ENCODE measurements around the gene USP2.

Gene USP2

GRCh38 chr11:119345685-119346084 lies 35.8 kb downstream of the USP2 start:
- in situ Hi-C loops (cut with MboI; ENCODE audit: low sequenced_read_pairs) = no loop called here

DNA sequence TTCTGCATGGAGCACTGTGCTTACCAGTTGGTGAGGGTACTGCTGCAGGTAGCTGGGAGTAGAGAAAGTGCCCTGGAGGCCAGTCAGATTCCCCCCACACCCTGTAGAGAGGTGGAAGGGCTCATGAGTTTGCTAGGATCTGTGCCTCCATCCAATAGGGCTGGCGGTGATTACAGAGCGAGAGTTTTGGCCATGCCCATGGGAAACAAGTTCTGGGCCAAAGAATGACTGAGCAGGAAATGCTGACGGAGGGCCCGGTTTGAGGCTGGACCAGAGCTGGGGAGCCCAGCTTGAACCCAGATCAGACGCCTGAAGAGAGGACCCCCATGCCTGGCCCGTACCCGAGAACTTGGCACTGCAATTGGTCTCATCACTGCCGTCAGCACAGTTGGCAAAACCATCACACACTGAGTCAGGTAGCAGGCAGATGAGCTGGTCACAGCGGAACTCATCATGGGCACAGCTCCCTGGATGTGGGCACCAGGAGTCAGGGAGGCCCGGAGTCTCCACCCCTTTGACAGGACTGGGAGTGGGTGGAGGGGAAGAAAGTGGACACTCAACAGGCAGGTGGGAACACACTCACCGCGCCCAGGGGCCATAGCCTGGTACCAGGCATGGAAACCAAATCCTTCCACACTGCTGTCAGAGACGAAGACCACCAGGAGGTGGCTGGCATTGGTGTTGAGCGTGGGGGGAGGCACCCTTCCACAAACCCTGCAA lies 37.0 kb downstream of the USP2 start:
- in situ Hi-C loops (cut with MboI; ENCODE audit: low sequenced_read_pairs) = no loop called here

- in situ Hi-C loops (cut with MboI; ENCODE audit: low sequenced_read_pairs) = no loop called here
Observed at GRCh38 chr11:119343726-119344125, 37.8 kb downstream of the USP2 start.

DNA sequence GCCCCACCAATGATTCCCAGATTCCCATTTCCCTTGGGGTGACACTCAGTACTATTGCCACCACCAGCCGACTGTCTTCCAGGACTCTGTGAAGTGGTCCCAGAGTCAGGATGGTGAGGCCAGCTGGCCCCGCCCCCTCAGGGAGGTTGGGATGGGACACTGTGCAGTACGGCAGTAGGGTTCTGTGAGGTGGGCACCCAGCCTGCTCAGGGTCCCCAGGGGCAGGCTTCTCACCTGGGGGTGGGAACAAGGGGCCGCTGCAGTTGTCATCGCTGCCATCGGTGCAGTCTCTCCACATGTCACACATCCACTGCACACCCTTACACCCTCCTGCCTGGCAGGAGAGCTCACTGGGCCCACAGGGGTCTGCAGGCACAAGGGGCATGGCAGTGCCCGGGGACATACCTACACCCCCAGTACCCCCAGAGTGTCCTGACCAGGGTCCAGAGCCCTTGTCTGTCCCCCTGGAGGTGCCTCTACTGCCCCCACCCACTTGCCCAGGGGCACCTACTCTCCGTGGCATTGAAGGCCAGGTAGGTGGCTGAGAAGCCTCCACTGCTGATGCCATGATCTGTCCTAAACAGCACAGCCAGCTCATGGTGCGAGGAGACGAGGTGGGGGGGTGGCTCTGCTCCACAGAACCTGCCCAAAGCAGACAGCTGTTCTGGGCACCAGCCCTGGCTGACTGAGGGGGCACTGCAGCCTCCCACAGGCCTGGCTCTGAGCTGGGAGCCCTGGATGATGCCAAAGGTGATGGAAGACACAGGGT lies 38.9 kb downstream of the USP2 start:
- in situ Hi-C loops (cut with MboI; ENCODE audit: low sequenced_read_pairs) = no loop called here

GRCh38 chr11:119342023-119342300 lies 39.5 kb downstream of the USP2 start:
- in situ Hi-C loops (cut with MboI; ENCODE audit: low sequenced_read_pairs) = no loop called here

DNA sequence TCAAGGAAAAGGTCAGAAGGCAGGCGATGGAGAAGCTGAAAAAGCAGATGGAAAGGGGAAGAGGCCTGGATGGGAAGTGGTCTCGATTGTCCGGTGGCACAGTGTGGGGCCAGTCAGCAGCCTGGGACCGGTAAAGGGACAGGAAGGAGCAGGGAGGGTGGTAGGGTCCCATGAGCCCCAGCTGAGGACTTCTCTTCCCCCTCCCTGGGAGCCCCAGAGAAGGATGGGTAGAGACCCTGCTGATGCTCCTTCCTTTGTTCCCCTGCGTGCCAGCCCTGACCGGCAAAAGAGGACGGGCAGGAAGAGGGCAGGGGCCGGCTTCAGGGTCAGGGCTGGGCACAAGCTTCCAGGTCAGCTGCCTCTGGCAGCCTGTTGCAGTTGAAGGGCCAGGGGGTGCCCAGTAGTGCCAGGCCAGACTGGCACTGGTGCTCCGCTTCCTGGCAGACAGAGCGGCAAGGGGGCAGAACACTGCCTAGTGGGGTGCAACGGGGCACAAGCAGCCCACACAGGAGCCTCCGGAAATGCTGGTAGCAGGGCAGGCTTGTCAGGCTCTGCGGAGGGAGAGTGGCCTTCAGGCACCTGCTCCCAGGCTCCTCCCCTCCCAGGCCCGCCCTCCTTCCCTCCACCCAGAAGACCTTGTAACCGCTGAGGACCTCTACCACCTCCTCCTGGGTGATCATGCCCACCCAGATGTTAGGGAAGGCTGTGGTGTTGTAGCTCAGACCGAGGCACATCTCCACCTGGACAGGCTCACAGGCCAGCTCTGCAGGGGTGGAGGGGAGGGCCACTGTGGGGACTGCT lies 40.1 kb downstream of the USP2 start:
- in situ Hi-C loops (cut with MboI; ENCODE audit: low sequenced_read_pairs) = no loop called here

GRCh38 chr11:119340335-119341221 lies 40.9 kb downstream of the USP2 start, which contains the start of gene C1QTNF5:
TSS of gene C1QTNF5 (minus strand) at chr11:119340883. CDS start at chr11:119340397, 486 bp downstream.
- in situ Hi-C loops (cut with MboI; ENCODE audit: low sequenced_read_pairs) = no loop called here

DNA sequence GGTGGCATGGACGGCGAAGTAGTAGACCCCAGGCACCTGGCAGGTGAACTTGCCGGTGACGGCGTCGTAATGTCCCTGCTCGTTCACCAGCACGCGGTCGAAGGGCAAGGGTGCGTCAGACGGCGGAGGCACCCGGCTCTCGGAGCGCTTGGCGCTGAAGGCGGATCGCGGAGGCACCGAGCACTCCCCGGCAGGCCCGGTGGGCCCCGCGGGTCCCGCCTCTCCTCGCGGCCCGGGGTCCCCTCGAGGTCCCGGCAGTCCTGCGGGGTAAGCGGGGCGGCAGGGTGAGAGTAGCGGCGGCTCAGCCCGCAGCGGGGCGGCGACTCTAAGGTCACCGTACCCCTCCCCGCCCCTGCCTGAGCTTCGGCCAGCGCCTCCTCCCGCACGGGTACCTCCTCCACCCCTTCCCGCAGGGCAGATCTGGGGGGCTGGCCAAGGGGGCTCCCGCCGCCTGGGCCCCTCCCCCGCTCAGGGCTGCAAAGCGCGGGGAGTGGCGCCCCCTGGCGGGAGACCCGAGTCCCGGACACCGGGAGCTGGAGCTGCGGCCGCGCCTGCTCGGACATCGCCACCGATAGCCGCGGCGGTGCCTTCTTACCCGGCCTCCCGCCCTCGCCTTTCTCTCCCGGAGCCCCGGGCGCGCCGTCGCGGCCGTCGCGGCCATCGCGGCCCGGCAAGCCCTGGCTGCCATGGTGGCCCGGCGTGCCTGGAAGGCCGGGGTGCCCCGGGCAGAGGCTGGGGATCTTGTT lies 41.7 kb downstream of the USP2 start:
- in situ Hi-C loops (cut with MboI; ENCODE audit: low sequenced_read_pairs) = no loop called here

- in situ Hi-C loops (cut with MboI; ENCODE audit: low sequenced_read_pairs) = no loop called here
Observed at GRCh38 chr11:119338965-119339588, 42.4 kb downstream of the USP2 start.

GRCh38 chr11:119338318-119338890 lies 43.1 kb downstream of the USP2 start:
- in situ Hi-C loops (cut with MboI; ENCODE audit: low sequenced_read_pairs) = no loop called here

GRCh38 chr11:119337581-119338317 lies 43.7 kb downstream of the USP2 start:
- in situ Hi-C loops (cut with MboI; ENCODE audit: low sequenced_read_pairs) = no loop called here

DNA sequence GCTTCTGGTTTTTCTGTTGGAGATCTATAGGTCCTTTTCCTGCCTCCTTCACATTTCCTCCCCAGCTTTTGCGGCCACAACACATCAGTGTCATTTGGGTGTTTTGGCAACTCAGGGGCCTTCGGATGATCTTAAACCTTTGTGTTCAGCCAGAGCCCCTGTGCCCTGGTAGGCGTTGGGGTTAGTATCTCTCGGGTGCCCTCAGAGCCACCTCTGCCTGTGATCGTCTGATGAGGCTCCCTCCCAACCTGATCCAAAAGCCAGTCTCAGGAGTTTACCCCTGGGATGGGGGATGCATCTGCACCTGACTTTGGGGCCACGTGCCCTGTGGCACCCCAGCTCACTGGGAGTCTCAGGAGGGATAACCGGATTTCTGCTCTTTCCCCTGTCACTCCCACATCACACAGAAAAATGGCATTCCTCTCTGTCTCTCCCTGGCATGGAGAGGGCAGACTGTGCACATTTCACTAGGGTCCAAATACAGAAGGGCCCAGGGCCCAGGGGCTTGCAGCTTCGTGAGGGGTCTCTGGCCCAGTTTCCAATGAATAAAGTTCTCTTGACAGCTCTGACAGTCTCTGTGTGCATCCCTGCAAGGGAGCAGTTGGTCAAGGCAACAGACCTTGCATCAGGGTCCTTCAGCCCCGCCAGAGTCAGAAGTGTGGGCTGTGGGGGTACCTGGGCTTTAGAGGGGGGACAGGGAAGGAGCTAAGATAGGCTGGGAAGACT lies 44.6 kb downstream of the USP2 start:
- in situ Hi-C loops (cut with MboI; ENCODE audit: low sequenced_read_pairs) = no loop called here

DNA sequence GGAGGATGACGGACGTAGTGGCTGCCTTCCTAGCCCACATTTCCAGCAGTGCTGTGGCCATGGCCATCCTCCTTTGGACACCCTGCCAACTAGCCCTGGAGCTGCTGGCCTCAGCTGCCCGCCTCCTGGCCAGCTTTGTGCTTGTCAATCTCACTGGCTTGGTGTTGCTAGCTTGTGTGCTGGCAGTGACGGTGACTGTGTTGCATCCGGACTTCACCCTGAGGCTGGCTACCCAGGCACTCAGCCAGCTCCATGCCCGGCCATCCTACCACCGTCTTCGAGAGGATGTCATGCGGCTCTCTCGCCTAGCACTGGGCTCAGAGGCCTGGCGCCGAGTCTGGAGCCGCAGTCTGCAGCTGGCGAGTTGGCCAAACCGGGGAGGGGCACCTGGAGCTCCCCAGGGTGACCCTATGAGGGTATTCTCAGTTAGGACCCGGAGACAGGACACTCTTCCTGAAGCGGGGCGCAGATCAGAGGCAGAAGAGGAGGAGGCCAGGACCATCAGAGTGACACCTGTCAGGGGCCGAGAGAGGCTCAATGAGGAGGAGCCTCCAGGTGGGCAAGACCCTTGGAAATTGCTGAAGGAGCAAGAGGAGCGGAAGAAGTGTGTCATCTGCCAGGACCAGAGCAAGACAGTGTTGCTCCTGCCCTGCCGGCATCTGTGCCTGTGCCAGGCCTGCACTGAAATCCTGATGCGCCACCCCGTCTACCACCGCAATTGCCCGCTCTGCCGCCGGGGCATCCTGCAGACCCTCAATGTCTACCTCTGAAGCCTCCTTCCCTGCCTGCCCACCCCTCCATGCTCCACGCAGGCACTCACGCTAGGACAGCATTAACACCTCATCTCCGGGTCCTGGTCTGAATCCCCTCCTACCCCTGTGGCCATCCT lies 45.6 kb downstream of the USP2 start:
- in situ Hi-C loops (cut with MboI; ENCODE audit: low sequenced_read_pairs) = no loop called here

DNA sequence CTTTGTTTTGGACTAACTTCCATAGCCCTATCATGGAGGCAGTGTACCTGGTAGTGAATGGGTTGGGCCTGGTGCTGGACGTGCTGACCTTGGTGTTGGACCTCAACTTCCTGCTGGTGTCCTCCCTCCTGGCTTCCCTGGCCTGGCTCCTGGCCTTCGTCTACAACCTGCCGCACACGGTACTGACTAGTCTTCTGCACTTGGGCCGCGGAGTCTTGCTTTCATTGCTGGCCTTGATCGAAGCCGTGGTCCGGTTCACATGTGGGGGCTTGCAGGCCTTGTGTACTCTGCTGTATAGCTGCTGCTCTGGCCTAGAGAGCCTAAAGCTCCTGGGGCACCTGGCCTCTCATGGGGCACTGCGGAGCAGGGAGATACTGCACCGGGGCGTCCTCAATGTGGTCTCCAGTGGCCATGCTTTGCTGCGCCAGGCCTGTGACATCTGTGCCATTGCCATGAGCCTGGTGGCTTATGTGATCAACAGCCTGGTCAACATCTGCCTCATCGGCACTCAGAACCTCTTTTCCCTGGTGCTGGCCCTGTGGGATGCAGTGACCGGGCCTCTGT lies 46.3 kb downstream of the USP2 start:
- in situ Hi-C loops (cut with MboI; ENCODE audit: low sequenced_read_pairs) = no loop called here

DNA sequence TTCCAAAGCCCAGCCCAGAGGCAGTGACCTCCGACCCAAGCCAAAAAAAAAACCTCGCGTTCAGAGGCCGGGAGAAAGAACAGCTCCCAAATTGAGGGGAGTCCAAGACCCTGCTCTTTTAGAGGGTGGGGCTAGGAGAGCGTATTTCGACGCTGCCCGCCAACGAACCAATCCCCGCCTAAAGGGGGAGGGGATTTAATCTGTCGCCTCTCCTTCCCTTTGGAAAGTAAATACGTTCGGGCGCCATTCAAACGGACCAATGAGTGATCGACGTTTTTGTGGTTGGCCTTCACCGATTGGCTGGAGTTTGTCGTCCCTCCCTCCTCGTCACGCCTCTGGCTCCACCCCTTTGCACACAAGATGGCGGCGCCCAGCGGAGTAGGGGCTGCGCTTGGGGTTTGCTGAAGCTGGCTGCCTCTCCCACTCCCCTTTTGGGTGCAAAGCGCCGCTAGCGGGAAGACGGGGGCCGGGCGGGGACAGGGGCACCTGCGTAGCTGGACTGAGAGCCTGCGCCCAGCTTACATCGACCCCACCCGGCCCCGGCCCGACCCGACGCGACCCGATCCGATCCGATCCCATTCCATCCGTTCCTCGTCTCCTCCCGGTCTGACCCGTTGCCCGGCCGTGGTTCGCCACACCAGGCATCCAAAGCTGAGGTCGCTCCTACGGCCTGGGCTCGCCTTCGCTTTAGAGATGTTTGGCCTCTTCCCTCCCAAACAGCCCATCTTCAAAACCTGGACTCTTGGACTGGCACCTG lies 47.1 kb downstream of the USP2 start, which contains the start of gene RNF26:
TSS of gene RNF26 (plus strand) at position 354 of the 757 bp plus-strand sequence. CDS start 596 bp downstream, outside the sequence.
- in situ Hi-C loops (cut with MboI; ENCODE audit: low sequenced_read_pairs) = no loop called here
